HG02852 (cell line): ENCODE measurements around the gene CPNE6.
"Not testable (repeated sequence)": the region's sequence is repeated elsewhere in the genome, so short reads cannot be mapped to it uniquely, and the experiment has no call there.

Experiments
- ATAC-seq: cut with Tn5 transposase; IDR thresholded peaks from one replicate; pipeline ENCODE4 v1.9.1; 2021; ENCODE audit warnings: mild to moderate bottlenecking, moderate library complexity; ENCODE audit not compliant: unreplicated experiment

CPNE6 gene

GRCh38 chr14:24071144-24071697, at the start of gene CPNE6:
Gene CPNE6 (plus strand): TSS chr14:24071562. CDS start chr14:24072937, 1,375 bp downstream.
- no peak for ATAC-seq

- not testable (repeated sequence) for ATAC-seq
Observed at GRCh38 chr14:24024939-24025418, 46.4 kb upstream of the CPNE6 start.

GRCh38 chr14:24029687-24030086, 41.7 kb upstream of the CPNE6 start:
- ATAC-seq, result not testable (repeated sequence)

GRCh38 chr14:24031331-24031730, 40.0 kb upstream of the CPNE6 start:
- ATAC-seq, result not testable (repeated sequence)

- no peak for ATAC-seq
Observed at GRCh38 chr14:24032727-24033418, 38.5 kb upstream of the CPNE6 start.

GRCh38 chr14:24035769-24036168, 35.6 kb upstream of the CPNE6 start:
- ATAC-seq, result peak; percentile 18

- ATAC-seq, result peak; percentile 62
Observed at GRCh38 chr14:24036169-24036962, 35.0 kb upstream of the CPNE6 start.

- not testable (repeated sequence) for ATAC-seq
Observed at GRCh38 chr14:24036963-24037657, 34.3 kb upstream of the CPNE6 start.

- ATAC-seq, result no peak
Observed at GRCh38 chr14:24037658-24038037, 33.7 kb upstream of the CPNE6 start.

- no peak for ATAC-seq
Observed at GRCh38 chr14:24038686-24039085, 32.7 kb upstream of the CPNE6 start.

- ATAC-seq, result no peak
Observed at GRCh38 chr14:24040692-24041091, 30.7 kb upstream of the CPNE6 start.

GRCh38 chr14:24042746-24043145, 28.6 kb upstream of the CPNE6 start:
- ATAC-seq, result no peak

- ATAC-seq, result not testable (repeated sequence)
Observed at GRCh38 chr14:24049002-24049401, 22.4 kb upstream of the CPNE6 start.

GRCh38 chr14:24050753-24051152, 20.6 kb upstream of the CPNE6 start:
- ATAC-seq, result not testable (repeated sequence)

GRCh38 chr14:24051176-24051788, 20.1 kb upstream of the CPNE6 start:
- ATAC-seq, result peak; percentile 17

GRCh38 chr14:24051789-24052655, 19.3 kb upstream of the CPNE6 start, which contains the start of gene CARMIL3:
Gene CARMIL3 (plus strand): TSS chr14:24052009. CDS start chr14:24052154, 145 bp downstream.
- ATAC-seq, result peak; percentile 78

GRCh38 chr14:24052656-24053547, 18.5 kb upstream of the CPNE6 start:
- ATAC-seq, result no peak

- ATAC-seq, result no peak
Observed at GRCh38 chr14:24053548-24054323, 17.6 kb upstream of the CPNE6 start.
